NCI-H82 (cell line): ENCODE measurements around the gene SPAG9.

ENCODE experiments used
- DNase-seq: peaks from one replicate; lab custom pipeline; 2025; lab: John Stamatoyannopoulos, UW

SPAG9 gene

DNA sequence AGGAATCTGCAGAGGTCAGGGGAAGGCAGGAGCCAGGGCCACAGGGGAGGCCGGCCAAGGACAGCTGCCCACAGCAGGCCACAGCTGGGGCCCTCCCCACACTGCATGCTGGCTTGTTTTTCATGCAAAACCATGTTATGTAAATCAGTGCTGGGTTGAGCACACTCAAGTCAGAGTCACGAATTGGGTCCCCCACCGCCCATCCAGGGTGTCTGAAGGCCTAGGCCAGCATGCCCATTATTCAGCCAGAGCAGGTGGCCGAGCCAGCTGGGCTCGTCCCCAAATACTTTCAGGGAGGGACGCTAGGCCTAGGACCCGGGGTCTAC, 203.3 kb downstream of the SPAG9 start:
- no peak for DNase-seq

- no peak for DNase-seq
These were observed 203.8 kb downstream of the SPAG9 start for GRCh38 chr17:50916708-50917417.

- no peak for DNase-seq
These were observed 204.5 kb downstream of the SPAG9 start for GRCh38 chr17:50916026-50916707.

GRCh38 chr17:50914505-50915063, 206.1 kb downstream of the SPAG9 start:
- DNase-seq, result no peak

DNA sequence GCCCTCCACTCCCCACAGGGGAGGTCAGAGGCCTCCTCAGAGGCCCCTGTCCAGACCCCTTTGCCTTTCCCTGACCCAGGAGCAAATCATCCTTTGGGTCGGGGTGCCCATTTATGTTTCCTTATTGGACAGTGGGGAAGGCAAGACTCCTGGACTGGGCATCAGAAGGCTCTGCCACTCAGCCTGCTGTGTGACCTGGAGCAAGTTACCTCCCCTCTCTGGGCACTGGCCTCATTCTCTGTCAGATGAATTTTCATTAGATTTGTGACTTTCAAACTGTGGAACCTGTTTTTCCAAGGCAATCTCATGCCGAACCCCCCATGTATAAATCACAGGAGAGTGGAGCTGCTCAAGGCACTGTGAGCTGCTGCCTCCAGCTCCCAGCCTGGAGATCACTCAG, 207.5 kb downstream of the SPAG9 start:
- DNase-seq, result no peak
